ENCODE results near the gene MRTFB. TPM values are rescaled to one million over a fixed set of nuclear protein-coding genes. Genes with fewer than 3 reads are reported as not detected.

Gene MRTFB
- total and polyA plus RNA-seq, 2 experiments from 2014 or later = 13.9 to 22.2 TPM

GRCh38 chr16:14268073-14268472, 197.0 kb downstream of the MRTFB start:
- Mint-ChIP-seq H3K27ac (no peak overlapping the region), H3K4me3 (no peak overlapping the region), H3K9me3 (peaks cover 12% of the 10 kb centered on the region; the same call in 1 of the 3 replicates), H3K27me3 (ENCODE audit: insufficient read depth, low read depth, poor library complexity) (peaks cover 2% of the 10 kb centered on the region), H3K36me3 (ENCODE audit: low read depth) (peaks cover 23% of the 10 kb centered on the region; the same call in 2 of the 3 replicates), H3K4me1 (no peaks in the 10 kb centered on the region)
- Histone ChIP-seq H3K36me3 (ENCODE audit: insufficient read depth) (peaks cover 9% of the 10 kb centered on the region; the same call in 1 of the 2 replicates), H3K79me2 (replicated peaks; ENCODE audit: insufficient read depth) (no peaks in the 10 kb centered on the region), H3K9me2 (ENCODE audit: insufficient read depth) (no peaks in the 10 kb centered on the region), H4K20me1 (replicated peaks; ENCODE audit: insufficient read depth) (no peaks in the 10 kb centered on the region; the same call in 1 of the 2 replicates), H2AFZ (no peak overlapping the region), H3K27ac (ENCODE audit: low read depth) (no peak overlapping the region), H3K4me3 (no peak overlapping the region), H3K4me1 (ENCODE audit: insufficient read depth) (no peaks in the 10 kb centered on the region), H3K27me3 (ENCODE audit: insufficient read depth) (no peaks in the 10 kb centered on the region), H3F3A (replicated peaks; ENCODE audit: low read depth) (no peaks in the 10 kb centered on the region), H3K4me2 (no peak overlapping the region)
- DNase-seq (ENCODE audit: low spot score) (no peak), ATAC-seq (no peak)
- TF ChIP-seq, protein P1, sequence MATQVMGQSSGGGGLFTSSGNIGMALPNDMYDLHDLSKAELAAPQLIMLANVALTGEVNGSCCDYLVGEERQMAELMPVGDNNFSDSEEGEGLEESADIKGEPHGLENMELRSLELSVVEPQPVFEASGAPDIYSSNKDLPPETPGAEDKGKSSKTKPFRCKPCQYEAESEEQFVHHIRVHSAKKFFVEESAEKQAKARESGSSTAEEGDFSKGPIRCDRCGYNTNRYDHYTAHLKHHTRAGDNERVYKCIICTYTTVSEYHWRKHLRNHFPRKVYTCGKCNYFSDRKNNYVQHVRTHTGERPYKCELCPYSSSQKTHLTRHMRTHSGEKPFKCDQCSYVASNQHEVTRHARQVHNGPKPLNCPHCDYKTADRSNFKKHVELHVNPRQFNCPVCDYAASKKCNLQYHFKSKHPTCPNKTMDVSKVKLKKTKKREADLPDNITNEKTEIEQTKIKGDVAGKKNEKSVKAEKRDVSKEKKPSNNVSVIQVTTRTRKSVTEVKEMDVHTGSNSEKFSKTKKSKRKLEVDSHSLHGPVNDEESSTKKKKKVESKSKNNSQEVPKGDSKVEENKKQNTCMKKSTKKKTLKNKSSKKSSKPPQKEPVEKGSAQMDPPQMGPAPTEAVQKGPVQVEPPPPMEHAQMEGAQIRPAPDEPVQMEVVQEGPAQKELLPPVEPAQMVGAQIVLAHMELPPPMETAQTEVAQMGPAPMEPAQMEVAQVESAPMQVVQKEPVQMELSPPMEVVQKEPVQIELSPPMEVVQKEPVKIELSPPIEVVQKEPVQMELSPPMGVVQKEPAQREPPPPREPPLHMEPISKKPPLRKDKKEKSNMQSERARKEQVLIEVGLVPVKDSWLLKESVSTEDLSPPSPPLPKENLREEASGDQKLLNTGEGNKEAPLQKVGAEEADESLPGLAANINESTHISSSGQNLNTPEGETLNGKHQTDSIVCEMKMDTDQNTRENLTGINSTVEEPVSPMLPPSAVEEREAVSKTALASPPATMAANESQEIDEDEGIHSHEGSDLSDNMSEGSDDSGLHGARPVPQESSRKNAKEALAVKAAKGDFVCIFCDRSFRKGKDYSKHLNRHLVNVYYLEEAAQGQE (IDR thresholded peaks at IDR 0.05; ENCODE audit: unreplicated experiment) = no peak
- TF ChIP-seq CREB1 (CRISPR knock-in tag; IDR thresholded peaks at IDR 0.05; ENCODE audit: low read depth) (no peak), POLR2AphosphoS5 (IDR thresholded peaks at IDR 0.05; ENCODE audit: low read depth) (no peak), JUNB (IDR thresholded peaks at IDR 0.05; ENCODE audit: unreplicated experiment) (no peak), ZNF331 (CRISPR knock-in tag; IDR thresholded peaks at IDR 0.05; ENCODE audit: low read depth) (no peak), STAT1 (IDR thresholded peaks at IDR 0.05; ENCODE audit: unreplicated experiment) (no peak), ZNF114 (CRISPR knock-in tag; IDR thresholded peaks at IDR 0.05) (no peak), EZH2 (IDR thresholded peaks at IDR 0.05; ENCODE audit: low read depth, unreplicated experiment) (no peak), NANOG (IDR thresholded peaks at IDR 0.05; ENCODE audit: borderline replicate concordance) (no peak), EZH2phosphoT487 (IDR thresholded peaks at IDR 0.05; ENCODE audit: unreplicated experiment) (no peak)
- TF ChIP-seq, protein P2, sequence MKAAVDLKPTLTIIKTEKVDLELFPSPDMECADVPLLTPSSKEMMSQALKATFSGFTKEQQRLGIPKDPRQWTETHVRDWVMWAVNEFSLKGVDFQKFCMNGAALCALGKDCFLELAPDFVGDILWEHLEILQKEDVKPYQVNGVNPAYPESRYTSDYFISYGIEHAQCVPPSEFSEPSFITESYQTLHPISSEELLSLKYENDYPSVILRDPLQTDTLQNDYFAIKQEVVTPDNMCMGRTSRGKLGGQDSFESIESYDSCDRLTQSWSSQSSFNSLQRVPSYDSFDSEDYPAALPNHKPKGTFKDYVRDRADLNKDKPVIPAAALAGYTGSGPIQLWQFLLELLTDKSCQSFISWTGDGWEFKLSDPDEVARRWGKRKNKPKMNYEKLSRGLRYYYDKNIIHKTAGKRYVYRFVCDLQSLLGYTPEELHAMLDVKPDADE (IDR thresholded peaks at IDR 0.05) = no peak
- TF ChIP-seq, protein P3, sequence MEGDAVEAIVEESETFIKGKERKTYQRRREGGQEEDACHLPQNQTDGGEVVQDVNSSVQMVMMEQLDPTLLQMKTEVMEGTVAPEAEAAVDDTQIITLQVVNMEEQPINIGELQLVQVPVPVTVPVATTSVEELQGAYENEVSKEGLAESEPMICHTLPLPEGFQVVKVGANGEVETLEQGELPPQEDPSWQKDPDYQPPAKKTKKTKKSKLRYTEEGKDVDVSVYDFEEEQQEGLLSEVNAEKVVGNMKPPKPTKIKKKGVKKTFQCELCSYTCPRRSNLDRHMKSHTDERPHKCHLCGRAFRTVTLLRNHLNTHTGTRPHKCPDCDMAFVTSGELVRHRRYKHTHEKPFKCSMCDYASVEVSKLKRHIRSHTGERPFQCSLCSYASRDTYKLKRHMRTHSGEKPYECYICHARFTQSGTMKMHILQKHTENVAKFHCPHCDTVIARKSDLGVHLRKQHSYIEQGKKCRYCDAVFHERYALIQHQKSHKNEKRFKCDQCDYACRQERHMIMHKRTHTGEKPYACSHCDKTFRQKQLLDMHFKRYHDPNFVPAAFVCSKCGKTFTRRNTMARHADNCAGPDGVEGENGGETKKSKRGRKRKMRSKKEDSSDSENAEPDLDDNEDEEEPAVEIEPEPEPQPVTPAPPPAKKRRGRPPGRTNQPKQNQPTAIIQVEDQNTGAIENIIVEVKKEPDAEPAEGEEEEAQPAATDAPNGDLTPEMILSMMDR (conservative IDR thresholded peaks at IDR 0.05; ENCODE audit: low read depth in 2 of 2) = no peak
- TF ChIP-seq, protein P4, sequence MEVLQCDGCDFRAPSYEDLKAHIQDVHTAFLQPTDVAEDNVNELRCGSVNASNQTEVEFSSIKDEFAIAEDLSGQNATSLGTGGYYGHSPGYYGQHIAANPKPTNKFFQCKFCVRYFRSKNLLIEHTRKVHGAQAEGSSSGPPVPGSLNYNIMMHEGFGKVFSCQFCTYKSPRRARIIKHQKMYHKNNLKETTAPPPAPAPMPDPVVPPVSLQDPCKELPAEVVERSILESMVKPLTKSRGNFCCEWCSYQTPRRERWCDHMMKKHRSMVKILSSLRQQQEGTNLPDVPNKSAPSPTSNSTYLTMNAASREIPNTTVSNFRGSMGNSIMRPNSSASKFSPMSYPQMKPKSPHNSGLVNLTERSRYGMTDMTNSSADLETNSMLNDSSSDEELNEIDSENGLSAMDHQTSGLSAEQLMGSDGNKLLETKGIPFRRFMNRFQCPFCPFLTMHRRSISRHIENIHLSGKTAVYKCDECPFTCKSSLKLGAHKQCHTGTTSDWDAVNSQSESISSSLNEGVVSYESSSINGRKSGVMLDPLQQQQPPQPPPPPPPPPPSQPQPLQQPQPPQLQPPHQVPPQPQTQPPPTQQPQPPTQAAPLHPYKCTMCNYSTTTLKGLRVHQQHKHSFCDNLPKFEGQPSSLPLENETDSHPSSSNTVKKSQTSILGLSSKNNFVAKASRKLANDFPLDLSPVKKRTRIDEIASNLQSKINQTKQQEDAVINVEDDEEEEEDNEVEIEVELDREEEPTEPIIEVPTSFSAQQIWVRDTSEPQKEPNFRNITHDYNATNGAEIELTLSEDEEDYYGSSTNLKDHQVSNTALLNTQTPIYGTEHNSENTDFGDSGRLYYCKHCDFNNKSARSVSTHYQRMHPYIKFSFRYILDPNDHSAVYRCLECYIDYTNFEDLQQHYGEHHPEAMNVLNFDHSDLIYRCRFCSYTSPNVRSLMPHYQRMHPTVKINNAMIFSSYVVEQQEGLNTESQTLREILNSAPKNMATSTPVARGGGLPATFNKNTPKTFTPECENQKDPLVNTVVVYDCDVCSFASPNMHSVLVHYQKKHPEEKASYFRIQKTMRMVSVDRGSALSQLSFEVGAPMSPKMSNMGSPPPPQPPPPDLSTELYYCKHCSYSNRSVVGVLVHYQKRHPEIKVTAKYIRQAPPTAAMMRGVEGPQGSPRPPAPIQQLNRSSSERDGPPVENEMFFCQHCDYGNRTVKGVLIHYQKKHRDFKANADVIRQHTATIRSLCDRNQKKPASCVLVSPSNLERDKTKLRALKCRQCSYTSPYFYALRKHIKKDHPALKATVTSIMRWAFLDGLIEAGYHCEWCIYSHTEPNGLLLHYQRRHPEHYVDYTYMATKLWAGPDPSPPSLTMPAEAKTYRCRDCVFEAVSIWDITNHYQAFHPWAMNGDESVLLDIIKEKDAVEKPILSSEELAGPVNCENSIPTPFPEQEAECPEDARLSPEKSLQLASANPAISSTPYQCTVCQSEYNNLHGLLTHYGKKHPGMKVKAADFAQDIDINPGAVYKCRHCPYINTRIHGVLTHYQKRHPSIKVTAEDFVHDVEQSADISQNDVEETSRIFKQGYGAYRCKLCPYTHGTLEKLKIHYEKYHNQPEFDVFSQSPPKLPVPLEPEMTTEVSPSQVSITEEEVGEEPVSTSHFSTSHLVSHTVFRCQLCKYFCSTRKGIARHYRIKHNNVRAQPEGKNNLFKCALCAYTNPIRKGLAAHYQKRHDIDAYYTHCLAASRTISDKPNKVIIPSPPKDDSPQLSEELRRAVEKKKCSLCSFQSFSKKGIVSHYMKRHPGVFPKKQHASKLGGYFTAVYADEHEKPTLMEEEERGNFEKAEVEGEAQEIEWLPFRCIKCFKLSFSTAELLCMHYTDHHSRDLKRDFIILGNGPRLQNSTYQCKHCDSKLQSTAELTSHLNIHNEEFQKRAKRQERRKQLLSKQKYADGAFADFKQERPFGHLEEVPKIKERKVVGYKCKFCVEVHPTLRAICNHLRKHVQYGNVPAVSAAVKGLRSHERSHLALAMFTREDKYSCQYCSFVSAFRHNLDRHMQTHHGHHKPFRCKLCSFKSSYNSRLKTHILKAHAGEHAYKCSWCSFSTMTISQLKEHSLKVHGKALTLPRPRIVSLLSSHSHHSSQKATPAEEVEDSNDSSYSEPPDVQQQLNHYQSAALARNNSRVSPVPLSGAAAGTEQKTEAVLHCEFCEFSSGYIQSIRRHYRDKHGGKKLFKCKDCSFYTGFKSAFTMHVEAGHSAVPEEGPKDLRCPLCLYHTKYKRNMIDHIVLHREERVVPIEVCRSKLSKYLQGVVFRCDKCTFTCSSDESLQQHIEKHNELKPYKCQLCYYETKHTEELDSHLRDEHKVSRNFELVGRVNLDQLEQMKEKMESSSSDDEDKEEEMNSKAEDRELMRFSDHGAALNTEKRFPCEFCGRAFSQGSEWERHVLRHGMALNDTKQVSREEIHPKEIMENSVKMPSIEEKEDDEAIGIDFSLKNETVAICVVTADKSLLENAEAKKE (CRISPR knock-in tag; IDR thresholded peaks at IDR 0.05) = no peak
